GM18505 (cell line): ENCODE data around the gene BZW2.

Experiments
- ATAC-seq: cut with Tn5 transposase; IDR thresholded peaks from one replicate; pipeline ENCODE4 v1.9.1; 2021; ENCODE audit not compliant: unreplicated experiment
- POLR2A ChIP-seq: IDR thresholded peaks from 4 replicates; pipeline ENCODE4 v1.6.1; 2011; ENCODE audit warnings: borderline replicate concordance; ENCODE audit not compliant: insufficient read depth, insufficient read length; ENCODE audit errors: extremely low read depth

Gene BZW2

GRCh38 chr7:16727736-16728135 lies 81.8 kb downstream of the BZW2 start:
- ATAC-seq: no peak
- no peak for TF ChIP-seq POLR2A

DNA sequence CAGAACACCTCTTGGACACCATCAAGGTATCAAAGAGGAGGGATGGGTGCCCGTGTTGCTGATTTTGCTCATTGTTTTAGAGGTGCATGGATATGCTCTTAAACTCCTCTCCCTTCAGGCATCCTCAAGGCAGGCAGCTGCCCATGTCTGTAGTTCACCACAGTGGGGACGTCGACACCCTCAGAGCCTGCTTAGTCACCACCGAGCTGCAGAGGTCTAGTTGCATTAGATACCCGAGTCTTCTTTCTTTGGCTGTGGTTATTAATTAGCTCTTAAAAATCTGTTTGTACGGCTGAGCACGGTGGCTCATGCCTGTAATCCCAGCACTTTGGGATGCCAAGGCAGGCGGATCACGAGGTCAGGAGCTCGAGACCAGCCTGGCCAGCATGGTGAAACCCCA lies 82.8 kb downstream of the BZW2 start:
- no peak for ATAC-seq
- no peak for TF ChIP-seq POLR2A

GRCh38 chr7:16729541-16729940 lies 83.6 kb downstream of the BZW2 start:
- no peak for ATAC-seq
- TF ChIP-seq POLR2A: no peak

DNA sequence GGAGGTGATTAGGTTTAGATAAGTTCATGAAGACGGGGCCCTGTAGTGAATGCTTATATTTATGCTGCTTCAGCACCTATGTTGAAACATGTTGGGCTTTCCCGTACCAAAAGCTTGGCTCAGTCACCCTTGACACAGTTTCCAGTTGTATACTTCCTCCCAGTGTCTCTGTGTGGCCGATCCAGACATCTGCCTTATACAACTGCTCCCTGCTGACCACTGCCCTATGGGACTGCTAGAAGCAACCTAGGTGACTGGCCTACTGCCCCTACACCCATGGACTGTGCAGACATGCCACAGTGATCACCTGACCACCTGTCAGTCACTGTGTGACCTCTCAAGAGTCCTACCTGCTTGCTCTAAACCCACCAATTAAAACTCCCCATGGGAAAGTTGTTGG lies 85.0 kb downstream of the BZW2 start:
- no peak for TF ChIP-seq POLR2A
- ATAC-seq: no peak

GRCh38 chr7:16732828-16733227 lies 86.8 kb downstream of the BZW2 start:
- TF ChIP-seq POLR2A: no peak
- no peak for ATAC-seq

GRCh38 chr7:16734148-16734726 lies 88.3 kb downstream of the BZW2 start:
- no peak for TF ChIP-seq POLR2A
- no peak for ATAC-seq

GRCh38 chr7:16735020-16735419 lies 89.0 kb downstream of the BZW2 start:
- TF ChIP-seq POLR2A: no peak
- no peak for ATAC-seq

GRCh38 chr7:16738011-16738688 lies 92.2 kb downstream of the BZW2 start:
- TF ChIP-seq POLR2A: no peak
- no peak for ATAC-seq

DNA sequence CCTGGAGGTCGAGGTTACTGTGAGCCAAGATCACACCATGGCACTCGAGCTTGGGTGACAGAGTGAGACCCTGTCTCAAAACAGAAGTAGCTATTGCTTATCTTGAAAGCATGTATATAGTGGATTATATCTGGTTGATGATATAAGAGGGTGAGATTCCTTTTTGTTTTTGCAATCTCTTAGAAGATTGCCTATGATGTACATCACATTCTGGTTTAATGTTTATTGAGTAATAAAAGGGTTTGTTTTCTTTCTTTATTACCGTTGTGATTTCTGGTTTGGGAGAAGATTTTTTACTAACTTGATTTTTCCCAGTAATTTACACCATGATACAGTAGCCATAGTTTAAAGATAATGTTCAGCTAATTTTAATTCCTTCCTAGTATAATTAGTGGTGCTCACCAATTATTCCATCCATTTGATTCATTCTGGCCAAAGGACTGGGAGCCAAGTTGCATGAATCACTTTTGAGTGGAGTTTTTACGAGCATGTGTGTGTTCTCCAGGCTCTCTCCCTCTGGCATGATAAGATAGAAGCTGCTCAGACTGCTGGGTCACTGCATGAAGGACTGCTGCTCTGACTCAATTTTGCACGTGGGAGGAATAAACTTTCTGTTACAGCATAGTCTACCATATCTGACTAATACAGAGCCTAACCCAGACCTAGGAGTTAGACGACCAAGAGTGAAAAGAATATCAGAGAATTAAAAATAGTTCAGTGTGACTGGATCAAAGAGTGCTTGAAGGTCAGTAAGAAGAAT lies 94.1 kb downstream of the BZW2 start:
- no peak for ATAC-seq
- no peak for TF ChIP-seq POLR2A

- TF ChIP-seq POLR2A: no peak
- no peak for ATAC-seq
These were observed 94.6 kb downstream of the BZW2 start for GRCh38 chr7:16740623-16740953.

GRCh38 chr7:16740996-16741395 lies 95.0 kb downstream of the BZW2 start:
- TF ChIP-seq POLR2A: no peak
- no peak for ATAC-seq

- ATAC-seq: no peak
- no peak for TF ChIP-seq POLR2A
These were observed 95.7 kb downstream of the BZW2 start for GRCh38 chr7:16741676-16742075.

DNA sequence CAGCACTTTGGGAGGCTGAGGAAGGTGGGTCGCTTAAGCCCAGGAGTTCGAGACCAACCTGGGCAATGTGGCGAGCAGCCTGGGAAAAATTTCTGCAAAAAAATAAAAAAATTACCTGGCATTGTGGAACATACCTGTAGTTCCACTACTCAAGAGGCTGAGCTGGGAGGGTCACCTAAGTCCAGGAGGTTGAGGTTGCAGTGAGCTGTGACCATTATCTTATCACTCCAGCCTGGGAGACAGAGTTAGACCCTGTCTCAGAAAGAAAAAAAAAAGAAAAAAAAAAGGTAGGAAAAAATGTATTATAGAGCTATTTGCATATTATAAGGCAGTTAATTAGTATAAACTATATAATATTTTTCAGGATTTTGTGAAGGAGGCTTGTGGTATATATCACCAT lies 96.6 kb downstream of the BZW2 start:
- TF ChIP-seq POLR2A: no peak
- ATAC-seq: no peak

DNA sequence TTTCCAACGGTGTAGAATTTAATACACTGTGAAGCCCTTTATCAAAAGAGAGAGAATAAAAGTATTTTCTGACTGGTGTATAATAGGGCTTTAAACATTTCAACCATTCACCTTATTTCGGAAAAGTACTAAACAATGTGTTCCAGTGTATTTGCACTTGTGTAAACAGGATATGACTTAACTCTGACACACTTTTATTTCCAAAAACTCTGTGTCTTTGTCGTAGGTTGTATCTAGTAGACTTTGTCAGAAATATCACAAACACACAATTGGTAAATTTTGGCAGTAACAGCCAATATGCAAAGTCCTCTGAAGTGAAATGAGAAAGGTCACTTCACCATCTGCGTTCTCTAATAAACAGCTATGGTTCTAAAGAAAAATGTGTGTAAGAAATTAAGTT lies 97.3 kb downstream of the BZW2 start:
- ATAC-seq: no peak
- no peak for TF ChIP-seq POLR2A

DNA sequence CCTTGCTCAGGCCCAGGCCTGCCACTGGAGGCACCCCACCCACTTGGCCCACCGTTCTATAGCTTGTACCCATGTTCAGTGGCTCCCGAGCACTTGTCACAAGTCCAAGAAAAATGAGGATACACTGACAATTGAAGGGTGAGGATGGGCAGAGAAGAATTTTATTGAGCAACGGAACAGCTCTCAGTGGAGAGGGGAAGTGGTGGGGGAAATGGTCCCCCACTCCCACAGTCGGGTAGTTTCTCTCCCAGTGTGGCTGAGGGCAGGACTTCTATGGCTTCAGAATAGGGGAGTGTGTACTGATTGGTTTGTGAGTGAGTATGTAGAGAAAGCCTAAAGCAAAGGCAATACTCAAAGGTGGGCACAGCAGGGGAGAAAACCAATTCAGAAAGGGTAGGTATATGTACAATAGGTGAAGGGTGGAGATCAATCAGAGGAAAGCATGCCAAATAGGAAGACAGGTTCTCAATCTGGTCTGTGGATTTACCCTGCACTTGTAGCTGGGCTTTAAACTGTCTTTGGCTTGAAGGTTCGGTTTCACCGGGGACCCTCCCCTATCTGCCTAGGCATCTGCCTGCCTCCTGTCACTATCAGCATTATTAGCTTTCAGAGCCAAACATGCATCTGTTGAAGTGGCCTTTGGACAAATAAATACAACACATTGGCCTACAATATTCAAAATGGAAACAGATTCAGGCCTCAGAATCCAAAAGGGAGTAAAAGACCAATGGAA lies 98.7 kb downstream of the BZW2 start:
- ATAC-seq: no peak
- no peak for TF ChIP-seq POLR2A

DNA sequence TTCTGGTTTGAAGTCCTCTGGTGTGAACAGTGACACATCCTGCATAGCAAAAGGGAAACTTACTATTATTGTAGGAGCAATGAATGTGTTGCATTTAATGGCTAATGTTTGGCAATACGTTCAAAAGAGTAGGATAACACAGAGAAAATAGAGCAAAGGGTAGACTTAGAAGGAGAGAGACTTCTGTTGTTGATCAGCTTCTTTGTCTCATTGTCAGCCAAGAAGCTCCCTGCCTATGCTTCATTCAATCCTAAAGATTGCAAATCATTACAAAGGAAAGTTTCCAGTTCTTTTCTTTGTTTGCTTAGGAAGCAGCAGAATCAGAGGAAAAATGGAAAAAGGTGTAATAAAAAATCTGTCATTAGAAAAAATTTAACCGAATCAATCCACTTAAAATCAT lies 99.7 kb downstream of the BZW2 start:
- no peak for ATAC-seq
- TF ChIP-seq POLR2A: no peak
